HepG2 (cell line): ENCODE data around the gene SLC15A3.

Experiments
- TF ChIP-seq, protein P1 (sequence below): sonication (generic); formaldehyde crosslinking; IDR thresholded peaks from 2 replicates; pipeline ENCODE4 v1.4.0; 2020; ENCODE audit warnings: missing genetic modification reagents
- TF ChIP-seq, protein P2 (sequence below): sonication (generic); formaldehyde crosslinking; IDR thresholded peaks from 2 replicates; pipeline ENCODE4 v1.4.0; 2020; ENCODE audit warnings: missing genetic modification reagents

DNA sequence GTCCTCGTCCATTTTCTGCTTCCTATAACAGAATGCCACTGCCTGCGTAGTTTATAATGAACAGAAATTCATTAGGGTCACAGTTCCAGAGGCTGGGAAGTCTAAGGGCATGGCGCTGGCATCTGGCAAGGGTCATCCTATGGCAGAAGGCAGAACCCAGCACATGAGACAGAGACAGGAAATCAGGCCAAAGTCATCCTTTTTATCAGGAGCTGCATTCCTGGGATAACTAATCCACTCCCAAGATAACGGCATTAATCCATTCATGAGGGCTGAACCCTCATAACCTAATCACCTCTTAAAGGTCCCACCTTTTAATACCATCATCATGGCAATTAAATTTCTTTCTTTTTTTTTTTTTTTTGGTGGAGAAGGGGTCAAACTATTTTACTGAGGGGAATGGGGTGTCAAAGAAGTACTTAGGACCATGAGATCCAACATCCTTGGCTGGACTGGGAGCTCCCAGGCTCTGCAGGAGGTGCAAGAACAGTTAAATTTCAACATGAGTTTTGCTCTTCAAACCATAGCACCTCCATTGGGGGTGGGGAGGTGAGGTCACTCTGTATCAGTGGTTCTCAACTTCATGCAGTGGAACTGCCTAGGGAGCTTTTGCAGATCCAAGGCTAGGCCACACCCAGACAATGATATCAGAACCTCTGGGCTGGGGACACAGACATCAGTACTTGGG, 33.6 kb downstream of the SLC15A3 start:
- TF ChIP-seq, protein P1, sequence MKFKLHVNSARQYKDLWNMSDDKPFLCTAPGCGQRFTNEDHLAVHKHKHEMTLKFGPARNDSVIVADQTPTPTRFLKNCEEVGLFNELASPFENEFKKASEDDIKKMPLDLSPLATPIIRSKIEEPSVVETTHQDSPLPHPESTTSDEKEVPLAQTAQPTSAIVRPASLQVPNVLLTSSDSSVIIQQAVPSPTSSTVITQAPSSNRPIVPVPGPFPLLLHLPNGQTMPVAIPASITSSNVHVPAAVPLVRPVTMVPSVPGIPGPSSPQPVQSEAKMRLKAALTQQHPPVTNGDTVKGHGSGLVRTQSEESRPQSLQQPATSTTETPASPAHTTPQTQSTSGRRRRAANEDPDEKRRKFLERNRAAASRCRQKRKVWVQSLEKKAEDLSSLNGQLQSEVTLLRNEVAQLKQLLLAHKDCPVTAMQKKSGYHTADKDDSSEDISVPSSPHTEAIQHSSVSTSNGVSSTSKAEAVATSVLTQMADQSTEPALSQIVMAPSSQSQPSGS, result no peak
- TF ChIP-seq, protein P2, sequence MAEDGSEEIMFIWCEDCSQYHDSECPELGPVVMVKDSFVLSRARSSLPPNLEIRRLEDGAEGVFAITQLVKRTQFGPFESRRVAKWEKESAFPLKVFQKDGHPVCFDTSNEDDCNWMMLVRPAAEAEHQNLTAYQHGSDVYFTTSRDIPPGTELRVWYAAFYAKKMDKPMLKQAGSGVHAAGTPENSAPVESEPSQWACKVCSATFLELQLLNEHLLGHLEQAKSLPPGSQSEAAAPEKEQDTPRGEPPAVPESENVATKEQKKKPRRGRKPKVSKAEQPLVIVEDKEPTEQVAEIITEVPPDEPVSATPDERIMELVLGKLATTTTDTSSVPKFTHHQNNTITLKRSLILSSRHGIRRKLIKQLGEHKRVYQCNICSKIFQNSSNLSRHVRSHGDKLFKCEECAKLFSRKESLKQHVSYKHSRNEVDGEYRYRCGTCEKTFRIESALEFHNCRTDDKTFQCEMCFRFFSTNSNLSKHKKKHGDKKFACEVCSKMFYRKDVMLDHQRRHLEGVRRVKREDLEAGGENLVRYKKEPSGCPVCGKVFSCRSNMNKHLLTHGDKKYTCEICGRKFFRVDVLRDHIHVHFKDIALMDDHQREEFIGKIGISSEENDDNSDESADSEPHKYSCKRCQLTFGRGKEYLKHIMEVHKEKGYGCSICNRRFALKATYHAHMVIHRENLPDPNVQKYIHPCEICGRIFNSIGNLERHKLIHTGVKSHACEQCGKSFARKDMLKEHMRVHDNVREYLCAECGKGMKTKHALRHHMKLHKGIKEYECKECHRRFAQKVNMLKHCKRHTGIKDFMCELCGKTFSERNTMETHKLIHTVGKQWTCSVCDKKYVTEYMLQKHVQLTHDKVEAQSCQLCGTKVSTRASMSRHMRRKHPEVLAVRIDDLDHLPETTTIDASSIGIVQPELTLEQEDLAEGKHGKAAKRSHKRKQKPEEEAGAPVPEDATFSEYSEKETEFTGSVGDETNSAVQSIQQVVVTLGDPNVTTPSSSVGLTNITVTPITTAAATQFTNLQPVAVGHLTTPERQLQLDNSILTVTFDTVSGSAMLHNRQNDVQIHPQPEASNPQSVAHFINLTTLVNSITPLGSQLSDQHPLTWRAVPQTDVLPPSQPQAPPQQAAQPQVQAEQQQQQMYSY (CRISPR knock-in tag), result no peak
